Mucosa of rectum (tissue), 2 donors: ENCODE results near the gene POLD4.

Experiments used
- H3K27ac ChIP-seq, 2 donors: one replicate each; pipeline ENCODE4 v1.7.0; 2013; ENCODE audit warnings: inconsistent platforms in 2 of 2, low read depth in 2 of 2, low read length in 2 of 2
- H3K27me3 ChIP-seq, 2 donors: one replicate each; pipeline ENCODE4 v1.7.0; 2013; ENCODE audit warnings: low read length in 2 of 2; ENCODE audit not compliant: control insufficient read depth in 2 of 2, insufficient read depth in 2 of 2
- H3K36me3 ChIP-seq, 2 donors: one replicate each; pipeline ENCODE4 v1.7.0; 2013; ENCODE audit warnings: low read length in 2 of 2; ENCODE audit not compliant: control insufficient read depth in 2 of 2, insufficient read depth in 2 of 2
- H3K4me1 ChIP-seq, 2 donors: one replicate each; pipeline ENCODE4 v1.7.0; 2013; ENCODE audit warnings: low read length in 2 of 2, mild to moderate bottlenecking in 1 of 2; ENCODE audit not compliant: control insufficient read depth in 2 of 2, insufficient read depth in 2 of 2
- H3K4me3 ChIP-seq, 2 donors: one replicate each; pipeline ENCODE4 v1.7.0; 2013; ENCODE audit warnings: low read length in 2 of 2
- H3K9ac ChIP-seq, 2 donors: one replicate each; pipeline ENCODE4 v1.7.0; 2013; ENCODE audit warnings: low read length in 2 of 2, low read depth in 1 of 2, mild to moderate bottlenecking in 1 of 2
- H3K9me3 ChIP-seq, 2 donors: one replicate each; pipeline ENCODE4 v1.7.0; 2013; ENCODE audit warnings: low read length in 2 of 2; ENCODE audit not compliant: control insufficient read depth in 2 of 2
- donor health status: healthy.
- donor health status: Normal muscosa, but diverticular disease.

Gene POLD4

DNA sequence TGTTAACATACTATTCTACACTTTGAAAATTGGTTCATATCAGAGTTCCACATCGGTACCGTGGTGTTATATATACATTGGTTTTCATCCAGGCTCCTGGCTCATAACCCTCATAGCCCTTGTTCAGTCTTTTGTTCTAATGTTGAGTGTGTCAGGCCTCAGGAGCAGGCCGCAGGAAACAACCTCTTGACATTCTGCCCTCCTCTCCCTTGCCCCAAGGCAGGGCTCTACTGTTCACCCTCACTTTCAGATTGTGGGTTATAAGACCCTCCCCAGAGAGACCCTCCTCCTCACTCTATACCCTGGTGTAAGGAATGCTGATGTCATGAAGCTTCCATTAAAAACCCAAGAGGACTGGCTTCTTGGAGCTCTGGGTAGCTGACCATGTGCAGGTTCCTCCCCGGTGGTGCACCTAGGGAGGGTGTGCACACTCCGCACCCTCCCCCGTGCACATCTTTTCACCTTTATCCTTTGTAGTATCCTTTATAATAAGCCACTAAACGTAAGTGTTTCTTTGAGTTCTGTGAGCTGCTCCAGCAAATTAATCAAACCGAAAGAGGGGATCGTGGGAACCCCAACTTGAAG is 37.9 kb downstream of the POLD4 start:
- no peaks in the 10 kb centered on the region for H3K27me3 ChIP-seq
- H3K9ac ChIP-seq, result no peak overlapping the region
- no peaks in the 10 kb centered on the region for H3K9me3 ChIP-seq
- peaks cover 0 to 4% of the 10 kb centered on the region in 2 donors for H3K36me3 ChIP-seq
- no peak overlapping the region for H3K4me3 ChIP-seq
- no peak overlapping the region for H3K27ac ChIP-seq
- H3K4me1 ChIP-seq, result peaks cover 24 to 35% of the 10 kb centered on the region in 2 donors

DNA sequence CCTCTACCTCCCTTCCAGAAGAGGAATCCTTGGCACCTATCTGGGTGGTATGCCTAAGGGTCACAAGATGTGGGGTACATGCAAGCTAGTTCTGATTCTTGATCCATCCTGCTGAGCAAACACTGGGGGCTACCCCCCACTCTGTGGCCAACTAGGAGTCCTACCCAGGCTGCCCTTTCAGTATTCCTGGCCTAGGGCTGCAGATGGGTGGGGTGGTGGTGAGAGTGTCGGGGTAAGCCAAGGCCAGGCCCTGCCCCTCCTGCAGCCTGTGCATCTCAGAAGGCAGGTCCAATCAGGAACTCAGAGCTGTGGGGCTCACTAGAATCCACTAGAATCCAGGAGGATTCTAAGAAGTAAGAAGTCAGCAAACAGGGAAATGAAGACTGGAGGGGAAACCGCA is 39.1 kb downstream of the POLD4 start:
- Histone ChIP-seq H3K9me3 (no peaks in the 10 kb centered on the region), H3K9ac (peak overlapping the region in 1 of 2 donors; percentile 9), H3K27me3 (no peaks in the 10 kb centered on the region), H3K36me3 (peaks cover 10 to 11% of the 10 kb centered on the region in 2 donors), H3K4me1 (peaks cover 24 to 35% of the 10 kb centered on the region in 2 donors), H3K4me3 (no peak overlapping the region), H3K27ac (no peak overlapping the region)

DNA sequence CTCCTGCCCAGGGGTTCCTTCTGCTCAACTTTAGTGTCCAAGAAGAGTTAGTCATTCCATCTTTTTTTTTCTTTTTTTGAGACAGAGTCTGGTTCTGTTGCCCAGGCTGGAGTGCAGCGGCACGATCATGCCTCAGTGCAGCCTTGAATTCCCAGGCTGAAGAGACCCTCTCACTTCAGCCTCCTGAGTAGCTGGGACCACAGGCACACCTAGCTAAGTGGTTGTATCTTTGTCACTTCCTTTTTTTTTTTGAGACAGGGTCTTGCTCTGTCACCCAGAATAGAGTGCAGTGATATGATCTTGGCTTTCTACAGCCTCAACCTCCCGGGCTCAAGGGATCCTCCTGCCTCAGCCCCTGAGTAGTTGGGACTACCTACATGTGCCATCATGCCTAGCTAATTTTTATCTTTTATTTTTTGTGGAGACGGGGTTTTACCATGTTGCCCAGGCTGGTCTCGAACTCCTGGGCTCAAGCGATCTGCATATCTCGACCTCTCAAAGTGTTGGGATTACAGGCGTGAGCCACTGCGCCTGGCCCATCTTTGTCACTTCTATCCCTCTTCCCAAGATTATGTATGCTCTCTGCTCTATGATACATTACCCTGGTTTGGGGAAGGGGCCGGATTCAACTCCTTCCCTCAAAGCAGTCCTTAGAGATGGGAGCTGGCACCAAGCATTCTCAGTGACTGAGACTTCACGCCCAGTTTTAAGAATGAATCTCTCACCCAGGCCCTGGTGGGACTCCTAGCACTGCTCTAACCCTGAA is 40.0 kb downstream of the POLD4 start:
- Histone ChIP-seq H3K27ac (peak overlapping the region; percentile 87 to 93), H3K4me3 (no peak overlapping the region), H3K9me3 (no peaks in the 10 kb centered on the region), H3K4me1 (peaks cover 17 to 33% of the 10 kb centered on the region in 2 donors), H3K27me3 (no peaks in the 10 kb centered on the region), H3K36me3 (peaks cover 15 to 19% of the 10 kb centered on the region in 2 donors), H3K9ac (peak overlapping the region; percentile 56 to 74)

DNA sequence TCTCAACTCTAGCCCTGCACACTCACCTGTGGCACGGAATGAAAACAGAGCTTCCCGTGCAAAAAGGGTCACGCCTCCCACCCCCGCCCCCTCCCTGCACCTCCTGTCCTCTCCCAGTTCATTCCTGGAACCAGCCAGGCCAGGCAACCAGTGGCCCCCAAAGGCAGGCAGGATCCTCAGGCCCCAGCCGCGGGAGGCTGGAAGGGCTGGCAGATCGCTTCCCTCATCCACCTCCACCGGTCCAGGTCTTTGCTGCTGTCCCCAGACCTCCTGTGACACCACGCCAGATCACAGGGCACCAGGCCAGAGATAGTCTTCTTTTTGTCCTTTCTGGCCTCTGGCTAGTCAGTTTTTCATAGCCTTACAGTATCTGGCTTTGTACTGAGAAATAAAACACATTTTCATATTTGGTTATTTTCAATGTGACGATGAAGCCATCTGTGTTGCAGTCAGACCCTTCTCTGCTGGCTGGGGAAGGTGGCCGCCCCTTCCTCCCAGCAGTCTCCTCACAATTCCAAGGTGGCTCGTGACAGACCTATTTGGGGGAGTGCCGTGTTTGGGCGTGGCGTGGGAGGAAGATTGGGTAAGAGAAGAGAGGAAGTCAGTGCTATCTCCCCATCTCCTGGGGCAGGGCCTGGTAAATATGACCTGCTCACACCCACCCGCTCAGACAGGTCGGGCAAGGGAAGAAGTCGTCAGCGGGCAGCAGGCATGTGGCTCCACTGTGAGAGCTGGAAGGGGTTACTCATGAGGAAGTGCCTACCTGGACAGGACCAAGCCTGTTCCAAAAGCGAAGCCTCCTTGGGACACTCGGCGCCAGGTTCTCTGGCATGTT is 40.9 kb downstream of the POLD4 start:
- Histone ChIP-seq H3K27ac (peak overlapping the region; percentile 87 to 93), H3K36me3 (peaks cover 21 to 28% of the 10 kb centered on the region in 2 donors), H3K27me3 (no peaks in the 10 kb centered on the region), H3K9ac (peak overlapping the region; percentile 56 to 74), H3K4me3 (no peak overlapping the region), H3K4me1 (peaks cover 15 to 31% of the 10 kb centered on the region in 2 donors), H3K9me3 (no peaks in the 10 kb centered on the region)

DNA sequence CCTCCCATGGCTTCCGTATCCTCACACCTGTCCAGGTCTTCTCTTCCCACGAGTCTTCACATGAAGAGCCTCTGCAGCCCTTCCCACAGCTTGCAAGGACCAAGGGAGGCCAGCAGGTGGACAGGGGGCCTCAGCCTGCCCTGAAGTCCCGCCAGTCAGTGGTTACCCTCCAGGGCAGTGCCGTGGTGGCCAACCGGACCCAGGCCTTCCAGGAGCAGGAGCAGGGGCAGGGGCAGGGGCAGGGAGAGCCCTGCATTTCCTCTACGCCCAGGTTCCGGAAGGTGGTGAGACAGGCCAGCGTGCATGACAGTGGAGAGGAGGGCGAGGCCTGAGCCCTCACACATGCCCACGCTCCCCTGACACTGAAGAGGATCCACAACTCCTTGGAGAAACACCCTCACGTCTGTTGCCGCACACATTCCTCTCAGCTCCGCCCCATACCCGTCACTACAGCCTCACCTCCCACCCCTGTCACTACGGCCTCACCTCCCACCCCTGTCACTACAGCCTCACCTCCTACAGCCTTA is 41.7 kb downstream of the POLD4 start:
- H3K4me1 ChIP-seq, result peaks cover 15 to 31% of the 10 kb centered on the region in 2 donors
- H3K27ac ChIP-seq, result peak overlapping the region; percentile 87 to 93
- no peaks in the 10 kb centered on the region for H3K9me3 ChIP-seq
- no peaks in the 10 kb centered on the region for H3K27me3 ChIP-seq
- H3K36me3 ChIP-seq, result peaks cover 25 to 36% of the 10 kb centered on the region in 2 donors
- H3K9ac ChIP-seq, result peak overlapping the region in 1 of 2 donors; percentile 74
- H3K4me3 ChIP-seq, result no peak overlapping the region

DNA sequence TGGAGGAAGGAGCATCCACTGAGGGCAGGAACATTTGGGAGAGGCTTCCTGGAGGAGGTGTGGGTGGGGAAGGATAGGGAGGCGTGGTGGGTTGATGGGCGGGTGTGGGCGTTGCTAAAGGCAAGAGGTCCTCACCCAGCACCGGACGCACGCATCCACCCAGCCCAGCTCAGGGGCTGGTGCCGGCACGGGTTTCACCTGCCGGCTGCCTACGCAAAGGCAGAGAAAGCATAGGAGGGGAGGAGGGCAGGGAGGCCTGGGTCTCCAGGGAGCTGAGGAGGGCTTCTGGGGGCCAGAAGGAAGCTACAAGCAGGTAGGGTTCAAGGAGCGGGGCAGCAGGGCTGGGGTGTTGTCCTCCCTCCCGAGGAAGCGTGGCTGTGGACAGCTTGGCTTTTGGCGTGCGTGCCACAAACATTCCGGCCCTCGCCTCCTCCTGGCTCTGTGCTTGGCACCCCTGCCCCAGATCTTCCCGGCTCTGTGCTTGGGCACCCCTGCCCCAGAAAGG is 42.2 kb downstream of the POLD4 start:
- Histone ChIP-seq H3K9ac (peak overlapping the region in 1 of 2 donors; percentile 74), H3K36me3 (peaks cover 25 to 37% of the 10 kb centered on the region in 2 donors)

DNA sequence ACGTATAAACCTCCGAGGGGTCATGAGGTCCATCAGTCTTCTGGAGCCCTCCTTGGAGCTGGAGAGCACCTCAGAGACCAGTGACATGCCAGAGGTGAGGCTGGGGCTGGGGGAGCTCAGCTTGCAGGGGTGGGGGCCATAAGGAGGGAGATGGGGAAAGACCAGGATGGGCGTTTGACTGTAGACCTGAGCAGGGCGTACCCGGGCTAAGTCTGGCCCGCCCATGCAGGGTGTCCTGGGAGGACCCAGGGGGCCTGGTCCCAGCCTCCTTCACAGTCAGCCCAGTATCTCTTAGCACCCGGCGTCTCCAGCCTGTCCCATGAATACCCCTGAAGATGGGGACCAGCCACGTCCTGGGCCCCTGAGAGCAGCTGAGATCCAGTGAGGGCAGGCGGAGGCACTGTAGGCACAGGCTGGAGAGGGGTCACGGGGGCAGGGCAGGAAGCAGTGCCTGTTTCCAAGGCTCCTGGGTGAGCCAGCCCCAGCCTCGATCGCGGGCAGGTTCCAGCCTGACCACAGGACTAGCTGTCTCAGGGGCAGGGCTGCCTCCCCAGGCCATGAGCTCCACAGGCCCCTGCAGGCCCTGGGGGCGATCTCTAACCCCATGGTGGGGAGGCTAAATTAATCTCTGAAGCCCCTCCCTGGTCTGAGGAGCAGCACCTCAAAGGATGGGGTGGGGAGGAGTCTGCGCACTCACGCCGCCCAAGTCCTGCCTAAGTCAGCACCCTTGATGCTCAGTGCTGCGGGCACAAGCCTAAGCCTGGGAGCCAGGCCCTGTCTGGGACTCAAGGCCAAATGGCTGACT is 42.9 kb downstream of the POLD4 start:
- Histone ChIP-seq H3K27ac (no peak overlapping the region), H3K4me3 (no peak overlapping the region), H3K9me3 (no peaks in the 10 kb centered on the region), H3K36me3 (peaks cover 25 to 37% of the 10 kb centered on the region in 2 donors), H3K27me3 (no peaks in the 10 kb centered on the region), H3K9ac (no peak overlapping the region), H3K4me1 (peaks cover 15 to 31% of the 10 kb centered on the region in 2 donors)

More for the DNA sequence above, 42.2 kb downstream of the POLD4 start:
- Histone ChIP-seq H3K4me3 (no peak overlapping the region), H3K27me3 (no peaks in the 10 kb centered on the region), H3K9me3 (no peaks in the 10 kb centered on the region), H3K4me1 (peaks cover 15 to 31% of the 10 kb centered on the region in 2 donors), H3K27ac (peak overlapping the region; percentile 87 to 93)

DNA sequence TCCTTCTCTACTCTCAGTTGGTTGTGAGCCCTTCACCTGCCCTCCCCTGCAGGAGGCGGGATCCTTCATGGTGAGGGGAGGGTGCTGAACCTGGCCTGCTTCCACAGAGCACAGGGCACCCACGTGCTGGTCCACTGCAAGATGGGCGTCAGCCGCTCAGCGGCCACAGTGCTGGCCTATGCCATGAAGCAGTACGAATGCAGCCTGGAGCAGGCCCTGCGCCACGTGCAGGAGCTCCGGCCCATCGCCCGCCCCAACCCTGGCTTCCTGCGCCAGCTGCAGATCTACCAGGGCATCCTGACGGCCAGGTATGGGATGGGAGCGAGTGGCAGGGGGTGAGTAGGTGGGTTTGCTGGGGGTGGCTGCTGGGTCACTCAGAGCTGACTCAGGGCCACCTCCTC is 43.7 kb downstream of the POLD4 start:
- H3K36me3 ChIP-seq, result peaks cover 25 to 37% of the 10 kb centered on the region in 2 donors
- no peak overlapping the region for H3K4me3 ChIP-seq
- H3K9me3 ChIP-seq, result no peaks in the 10 kb centered on the region
- no peak overlapping the region for H3K27ac ChIP-seq
- no peak overlapping the region for H3K9ac ChIP-seq
- H3K27me3 ChIP-seq, result no peaks in the 10 kb centered on the region
- peaks cover 18 to 35% of the 10 kb centered on the region in 2 donors for H3K4me1 ChIP-seq

DNA sequence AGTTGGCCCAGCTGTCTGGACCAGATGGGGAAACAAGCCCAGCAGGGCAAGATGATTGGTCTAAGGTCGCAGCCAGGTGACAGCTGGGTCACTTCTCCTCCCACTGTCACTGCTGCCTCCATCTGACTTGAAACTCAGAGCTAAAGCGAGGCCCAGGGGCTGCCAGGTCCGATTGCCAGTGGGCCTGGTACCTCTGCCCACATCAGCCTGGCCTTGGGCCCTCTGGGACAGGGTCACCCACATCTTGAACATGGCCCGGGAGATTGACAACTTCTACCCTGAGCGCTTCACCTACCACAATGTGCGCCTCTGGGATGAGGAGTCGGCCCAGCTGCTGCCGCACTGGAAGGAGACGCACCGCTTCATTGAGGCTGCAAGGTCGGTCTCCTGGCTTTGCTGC is 44.2 kb downstream of the POLD4 start:
- Histone ChIP-seq H3K4me1 (peaks cover 23 to 37% of the 10 kb centered on the region in 2 donors), H3K4me3 (no peak overlapping the region), H3K36me3 (peaks cover 25 to 37% of the 10 kb centered on the region in 2 donors), H3K27me3 (no peaks in the 10 kb centered on the region), H3K9me3 (no peaks in the 10 kb centered on the region), H3K27ac (no peak overlapping the region), H3K9ac (no peak overlapping the region)
